ENCODE data around the gene YDJC.
"Not testable (repeated sequence)": the region's sequence is repeated elsewhere in the genome, so short reads cannot be mapped to it uniquely, and the experiment has no call there.

YDJC gene

GRCh38 chr22:21606775-21607174, 23.0 kb downstream of the YDJC start:
- no peak for DNase-seq (ENCODE audit: low read depth, low spot score)
- TF ChIP-seq CTCF (IDR thresholded peaks at IDR 0.05; ENCODE audit: low read depth, low read length) = no peak
- in situ Hi-C loops (cut with HindIII; ENCODE audit: low sequenced_read_pairs) = no loop called here
- H3K4me3 ChIP-seq (ENCODE audit: low read depth, low read length) = no peak overlapping the region

- in situ Hi-C loops (cut with HindIII; ENCODE audit: low sequenced_read_pairs) = no loop called here
- DNase-seq (ENCODE audit: low read depth, low spot score) = no peak
- TF ChIP-seq CTCF (IDR thresholded peaks at IDR 0.05; ENCODE audit: low read depth, low read length) = no peak
- H3K4me3 ChIP-seq (ENCODE audit: low read depth, low read length) = no peak overlapping the region
Measured at GRCh38 chr22:21605887-21606564, 23.8 kb downstream of the YDJC start.

GRCh38 chr22:21603973-21604372, 25.8 kb downstream of the YDJC start:
- in situ Hi-C loops (cut with HindIII; ENCODE audit: low sequenced_read_pairs) = no loop called here
- no peak for DNase-seq (ENCODE audit: low read depth, low spot score)
- H3K4me3 ChIP-seq (ENCODE audit: low read depth, low read length) = no peak overlapping the region
- no peak for TF ChIP-seq CTCF (IDR thresholded peaks at IDR 0.05; ENCODE audit: low read depth, low read length)

GRCh38 chr22:21602579-21602978, 27.2 kb downstream of the YDJC start:
- no peak overlapping the region for H3K4me3 ChIP-seq (ENCODE audit: low read depth, low read length)
- no peak for TF ChIP-seq CTCF (IDR thresholded peaks at IDR 0.05; ENCODE audit: low read depth, low read length)
- in situ Hi-C loops (cut with HindIII; ENCODE audit: low sequenced_read_pairs) = no loop called here
- DNase-seq (ENCODE audit: low read depth, low spot score) = no peak

GRCh38 chr22:21599053-21599893, 30.5 kb downstream of the YDJC start:
- DNase-seq (ENCODE audit: low read depth, low spot score) = no peak
- no peak overlapping the region for H3K4me3 ChIP-seq (ENCODE audit: low read depth, low read length)
- TF ChIP-seq CTCF (IDR thresholded peaks at IDR 0.05; ENCODE audit: low read depth, low read length) = no peak
- in situ Hi-C loops (cut with HindIII; ENCODE audit: low sequenced_read_pairs) = no loop called here

- DNase-seq (ENCODE audit: low read depth, low spot score) = no peak
- no peak for TF ChIP-seq CTCF (IDR thresholded peaks at IDR 0.05; ENCODE audit: low read depth, low read length)
- in situ Hi-C loops (cut with HindIII; ENCODE audit: low sequenced_read_pairs) = no loop called here
- H3K4me3 ChIP-seq (ENCODE audit: low read depth, low read length) = no peak overlapping the region
Measured at GRCh38 chr22:21598302-21598701, 31.5 kb downstream of the YDJC start.

- H3K4me3 ChIP-seq (ENCODE audit: low read depth, low read length); in situ Hi-C loops (cut with HindIII; ENCODE audit: low sequenced_read_pairs); DNase-seq (ENCODE audit: low read depth, low spot score): not testable (repeated sequence)
Measured at GRCh38 chr22:21596356-21597135, 33.3 kb downstream of the YDJC start.

All from astrocyte of the spinal cord (primary cell).